GM06990 (cell line): Measurements from ENCODE around the gene SYNRG.

Experiments
- DNase-seq: peaks from one replicate; pipeline ENCODE4 v3.0.0-alpha.2; 2011; ENCODE audit not compliant: insufficient read length; ENCODE audit errors: extremely low read depth
- H3K27me3 ChIP-seq: replicated peaks from 2 replicates; pipeline ENCODE4 v1.6.0; 2011; ENCODE audit warnings: low read length; ENCODE audit not compliant: control insufficient read depth, insufficient read depth
- H3K36me3 ChIP-seq: 2 replicates; pipeline ENCODE4 v1.5.1; 2011; ENCODE audit warnings: low read length; ENCODE audit not compliant: control insufficient read depth, insufficient read depth
- H3K4me3 ChIP-seq: replicated peaks from 2 replicates; pipeline ENCODE4 v1.5.1; 2011; ENCODE audit warnings: low read depth, mild to moderate bottlenecking, control low read depth, low read length
- CTCF ChIP-seq: IDR thresholded peaks from 2 replicates; pipeline ENCODE4 v1.5.1; 2011; ENCODE audit warnings: low read length, control low read depth, mild to moderate bottlenecking, inconsistent platforms; ENCODE audit not compliant: insufficient read depth, poor library complexity, severe bottlenecking

SYNRG gene

GRCh38 chr17:37481001-37481665 is 128.1 kb downstream of the SYNRG start:
- Histone ChIP-seq H3K36me3 (peaks cover 10% of the 10 kb centered on the region), H3K27me3 (no peaks in the 10 kb centered on the region), H3K4me3 (no peak overlapping the region)
- TF ChIP-seq CTCF: no peak
- DNase-seq: no peak

GRCh38 chr17:37480427-37480826 is 128.8 kb downstream of the SYNRG start:
- peaks cover 10% of the 10 kb centered on the region for H3K36me3 ChIP-seq
- no peak for TF ChIP-seq CTCF
- H3K4me3 ChIP-seq: no peak overlapping the region
- no peaks in the 10 kb centered on the region for H3K27me3 ChIP-seq
- DNase-seq: no peak

GRCh38 chr17:37479025-37479424 is 130.2 kb downstream of the SYNRG start:
- H3K27me3 ChIP-seq: no peaks in the 10 kb centered on the region
- no peak for TF ChIP-seq CTCF
- peaks cover 10% of the 10 kb centered on the region for H3K36me3 ChIP-seq
- DNase-seq: no peak
- H3K4me3 ChIP-seq: no peak overlapping the region

- TF ChIP-seq CTCF: no peak
- DNase-seq: no peak
- Histone ChIP-seq H3K36me3 (peaks cover 11% of the 10 kb centered on the region), H3K4me3 (no peak overlapping the region), H3K27me3 (no peaks in the 10 kb centered on the region)
Measured at GRCh38 chr17:37478187-37478586, 131.0 kb downstream of the SYNRG start.

- no peak for DNase-seq
- Histone ChIP-seq H3K27me3 (no peaks in the 10 kb centered on the region), H3K4me3 (no peak overlapping the region), H3K36me3 (peaks cover 11% of the 10 kb centered on the region)
- no peak for TF ChIP-seq CTCF
Measured at GRCh38 chr17:37476431-37477120, 132.6 kb downstream of the SYNRG start.
